Measurements from ENCODE around the gene HOOK1.

- TF ChIP-seq EZH2 (IDR thresholded peaks at IDR 0.05; ENCODE audit: low read depth, unreplicated experiment) (no peak), EZH2phosphoT487 (IDR thresholded peaks at IDR 0.05; ENCODE audit: unreplicated experiment) (no peak), POLR2AphosphoS5 (IDR thresholded peaks at IDR 0.05; ENCODE audit: low read depth) (no peak), ZNF114 (CRISPR knock-in tag; IDR thresholded peaks at IDR 0.05) (no peak)
- TF ChIP-seq, protein P1, sequence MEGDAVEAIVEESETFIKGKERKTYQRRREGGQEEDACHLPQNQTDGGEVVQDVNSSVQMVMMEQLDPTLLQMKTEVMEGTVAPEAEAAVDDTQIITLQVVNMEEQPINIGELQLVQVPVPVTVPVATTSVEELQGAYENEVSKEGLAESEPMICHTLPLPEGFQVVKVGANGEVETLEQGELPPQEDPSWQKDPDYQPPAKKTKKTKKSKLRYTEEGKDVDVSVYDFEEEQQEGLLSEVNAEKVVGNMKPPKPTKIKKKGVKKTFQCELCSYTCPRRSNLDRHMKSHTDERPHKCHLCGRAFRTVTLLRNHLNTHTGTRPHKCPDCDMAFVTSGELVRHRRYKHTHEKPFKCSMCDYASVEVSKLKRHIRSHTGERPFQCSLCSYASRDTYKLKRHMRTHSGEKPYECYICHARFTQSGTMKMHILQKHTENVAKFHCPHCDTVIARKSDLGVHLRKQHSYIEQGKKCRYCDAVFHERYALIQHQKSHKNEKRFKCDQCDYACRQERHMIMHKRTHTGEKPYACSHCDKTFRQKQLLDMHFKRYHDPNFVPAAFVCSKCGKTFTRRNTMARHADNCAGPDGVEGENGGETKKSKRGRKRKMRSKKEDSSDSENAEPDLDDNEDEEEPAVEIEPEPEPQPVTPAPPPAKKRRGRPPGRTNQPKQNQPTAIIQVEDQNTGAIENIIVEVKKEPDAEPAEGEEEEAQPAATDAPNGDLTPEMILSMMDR (conservative IDR thresholded peaks at IDR 0.05; ENCODE audit: low read depth in 2 of 2), result no peak
Observed at GRCh38 chr1:59924653-59925052, 109.9 kb downstream of the HOOK1 start.

Measured in GM23338 (cell line).